ENCODE results near the gene FBXL7. TPM values are rescaled to one million over a fixed set of nuclear protein-coding genes. Genes with fewer than 3 reads are reported as not detected.

Gene FBXL7
- total and polyA plus RNA-seq, 2 donors (not counting 1 experiment from before 2014, with no cell fraction given): 6.4 to 12.9 TPM

- Histone ChIP-seq H3K9ac (ENCODE audit: insufficient read depth, low read length) (no peak overlapping the region), H3K27ac (ENCODE audit: insufficient read depth, low read length) (no peak overlapping the region), H4K20me1 (ENCODE audit: control insufficient read depth, extremely low read depth, insufficient read depth, low read length) (no peaks in the 10 kb centered on the region), H3K27me3 (ENCODE audit: control insufficient read depth, insufficient read depth, low read length) (no peaks in the 10 kb centered on the region), H3K4me1 (ENCODE audit: control insufficient read depth, extremely low read depth, insufficient read depth, low read length) (no peaks in the 10 kb centered on the region), H3K4me3 (replicated peaks in 1 of 4; ENCODE audit: control extremely low read depth in 1 of 4, insufficient read depth in 1 of 4, low read depth in 3 of 4, low read length in 4 of 4) (no peak overlapping the region), H3K79me2 (ENCODE audit: control insufficient read depth, insufficient read depth, low read length) (no peaks in the 10 kb centered on the region), H3K36me3 (ENCODE audit: control insufficient read depth, insufficient read depth, low read length) (no peaks in the 10 kb centered on the region), H3K9me3 (ENCODE audit: control insufficient read depth, insufficient read depth, low read depth, low read length) (no peaks in the 10 kb centered on the region), H3K4me2 (ENCODE audit: extremely low read depth, insufficient read depth, low read length) (no peak overlapping the region), H2AFZ (ENCODE audit: low read length) (no peak overlapping the region)
- DNase-seq (ENCODE audit: low read depth in 2 of 2): no peak
- TF ChIP-seq EZH2 (IDR thresholded peaks at IDR 0.05; ENCODE audit: low read length, missing control alignments): no peak
- TF ChIP-seq CTCF (conservative IDR thresholded peaks at IDR 0.05 in 1 of 2, IDR thresholded peaks at IDR 0.05 in 1 of 2; ENCODE audit: low read depth in 1 of 2, low read length in 2 of 2): no peak
These were observed 393.9 kb downstream of the FBXL7 start for GRCh38 chr5:15893866-15894265.

- Histone ChIP-seq H3K9ac (ENCODE audit: insufficient read depth, low read length) (no peak overlapping the region), H3K79me2 (ENCODE audit: control insufficient read depth, insufficient read depth, low read length) (no peaks in the 10 kb centered on the region), H3K27ac (ENCODE audit: insufficient read depth, low read length) (no peak overlapping the region), H3K4me1 (ENCODE audit: control insufficient read depth, extremely low read depth, insufficient read depth, low read length) (no peaks in the 10 kb centered on the region), H4K20me1 (ENCODE audit: control insufficient read depth, extremely low read depth, insufficient read depth, low read length) (no peaks in the 10 kb centered on the region), H3K4me2 (ENCODE audit: extremely low read depth, insufficient read depth, low read length) (no peak overlapping the region), H3K27me3 (ENCODE audit: control insufficient read depth, insufficient read depth, low read length) (no peaks in the 10 kb centered on the region), H3K4me3 (replicated peaks in 1 of 4; ENCODE audit: control extremely low read depth in 1 of 4, insufficient read depth in 1 of 4, low read depth in 3 of 4, low read length in 4 of 4) (no peak overlapping the region), H3K36me3 (ENCODE audit: control insufficient read depth, insufficient read depth, low read length) (no peaks in the 10 kb centered on the region), H3K9me3 (ENCODE audit: control insufficient read depth, insufficient read depth, low read depth, low read length) (no peaks in the 10 kb centered on the region), H2AFZ (ENCODE audit: low read length) (no peak overlapping the region)
- peak in 1 of 2 donors; percentile 72 for DNase-seq (ENCODE audit: low read depth in 2 of 2)
- no peak for TF ChIP-seq CTCF (conservative IDR thresholded peaks at IDR 0.05 in 1 of 2, IDR thresholded peaks at IDR 0.05 in 1 of 2; ENCODE audit: low read depth in 1 of 2, low read length in 2 of 2)
- TF ChIP-seq EZH2 (IDR thresholded peaks at IDR 0.05; ENCODE audit: low read length, missing control alignments): no peak
These were observed 397.7 kb downstream of the FBXL7 start for GRCh38 chr5:15897656-15898055.

DNA sequence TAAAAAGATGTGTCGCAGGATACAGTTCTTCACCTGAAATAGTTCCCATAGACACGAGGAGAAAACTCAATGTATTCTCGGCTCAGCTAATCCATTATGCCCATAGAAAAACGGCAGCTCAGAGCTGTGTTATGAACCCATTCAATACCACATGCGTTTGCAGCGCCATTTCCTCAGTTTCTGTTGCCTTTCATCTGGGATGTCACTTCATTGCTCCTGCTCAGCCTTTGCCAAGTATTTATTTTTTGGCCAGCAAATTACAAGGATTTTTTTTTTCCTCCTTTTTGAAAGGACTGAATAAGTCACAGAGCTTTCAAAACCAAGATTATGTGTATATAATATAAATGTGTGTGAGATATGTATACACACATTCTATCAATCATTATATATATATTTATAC is 398.7 kb downstream of the FBXL7 start:
- H3K9me3 ChIP-seq (ENCODE audit: control insufficient read depth, insufficient read depth, low read depth, low read length): no peaks in the 10 kb centered on the region
- no peak overlapping the region for H3K4me2 ChIP-seq (ENCODE audit: extremely low read depth, insufficient read depth, low read length)
- H3K27ac ChIP-seq (ENCODE audit: insufficient read depth, low read length): no peak overlapping the region
- no peaks in the 10 kb centered on the region for H4K20me1 ChIP-seq (ENCODE audit: control insufficient read depth, extremely low read depth, insufficient read depth, low read length)
- no peaks in the 10 kb centered on the region for H3K4me1 ChIP-seq (ENCODE audit: control insufficient read depth, extremely low read depth, insufficient read depth, low read length)
- no peak overlapping the region for H3K9ac ChIP-seq (ENCODE audit: insufficient read depth, low read length)
- H2AFZ ChIP-seq (ENCODE audit: low read length): no peak overlapping the region
- H3K79me2 ChIP-seq (ENCODE audit: control insufficient read depth, insufficient read depth, low read length): no peaks in the 10 kb centered on the region
- H3K27me3 ChIP-seq (ENCODE audit: control insufficient read depth, insufficient read depth, low read length): no peaks in the 10 kb centered on the region
- no peak for DNase-seq (ENCODE audit: low read depth in 2 of 2)
- no peak for TF ChIP-seq CTCF (conservative IDR thresholded peaks at IDR 0.05 in 1 of 2, IDR thresholded peaks at IDR 0.05 in 1 of 2; ENCODE audit: low read depth in 1 of 2, low read length in 2 of 2)
- no peaks in the 10 kb centered on the region for H3K36me3 ChIP-seq (ENCODE audit: control insufficient read depth, insufficient read depth, low read length)
- H3K4me3 ChIP-seq (replicated peaks in 1 of 4; ENCODE audit: control extremely low read depth in 1 of 4, insufficient read depth in 1 of 4, low read depth in 3 of 4, low read length in 4 of 4): no peak overlapping the region

All from fibroblast of lung (primary cell).